KMS-11 (cell line): ENCODE results near the gene AGPAT2.

Experiments used
- H2AFZ ChIP-seq: fragments of 200-600 bp; sonication (generic); 2 replicates; pipeline ENCODE4 v1.6.1; 2016; ENCODE audit warnings: antibody characterized with exemption, mixed run types, low read depth
- H3K27ac ChIP-seq: fragments of 200-600 bp; sonication (generic); 2 replicates; pipeline ENCODE4 v1.6.1; 2016; ENCODE audit warnings: mild to moderate bottlenecking, mixed run types
- H3K27me3 ChIP-seq: fragments of 200-600 bp; sonication (generic); 2 replicates; pipeline ENCODE4 v1.6.1; 2017; ENCODE audit warnings: mild to moderate bottlenecking, low read depth, mixed run types, moderate library complexity; ENCODE audit not compliant: insufficient read depth
- H3K36me3 ChIP-seq: fragments of 200-600 bp; sonication (generic); 2 replicates; pipeline ENCODE4 v1.6.1; 2017; ENCODE audit warnings: mild to moderate bottlenecking, mixed run types; ENCODE audit not compliant: insufficient read depth
- H3K4me1 ChIP-seq: fragments of 200-600 bp; sonication (generic); 2 replicates; pipeline ENCODE4 v1.6.1; 2016; ENCODE audit warnings: mild to moderate bottlenecking, low read depth, mixed run types; ENCODE audit not compliant: poor library complexity, severe bottlenecking
- H3K4me2 ChIP-seq: fragments of 200-600 bp; sonication (generic); 2 replicates; pipeline ENCODE4 v1.7.0; 2016; ENCODE audit warnings: mild to moderate bottlenecking, mixed run types
- H3K4me3 ChIP-seq: fragments of 200-600 bp; sonication (generic); IDR thresholded peaks from 2 replicates; pipeline ENCODE4 v1.6.1; 2017; ENCODE audit warnings: low read depth, low read length, mixed read lengths; ENCODE audit not compliant: insufficient read depth
- H3K79me2 ChIP-seq: fragments of 200-600 bp; sonication (generic); 2 replicates; pipeline ENCODE4 v1.6.1; 2016; ENCODE audit warnings: low read depth, mixed run types; ENCODE audit not compliant: insufficient read depth
- H3K9ac ChIP-seq: fragments of 200-600 bp; sonication (generic); 2 replicates; pipeline ENCODE4 v1.6.1; 2016; ENCODE audit warnings: mild to moderate bottlenecking, mixed run types
- H4K20me1 ChIP-seq: fragments of 200-600 bp; sonication (generic); 2 replicates; pipeline ENCODE4 v1.6.1; 2016; ENCODE audit warnings: mild to moderate bottlenecking, mixed run types; ENCODE audit not compliant: insufficient read depth
- TF ChIP-seq, protein P1 (sequence below): fragments of 200-600 bp; sonication (generic); conservative IDR thresholded peaks from 2 replicates; pipeline ENCODE4 v1.6.1; 2017; ENCODE audit warnings: low read depth, mild to moderate bottlenecking, antibody characterized with exemption, low read length, moderate library complexity, mixed read lengths

Gene AGPAT2

DNA sequence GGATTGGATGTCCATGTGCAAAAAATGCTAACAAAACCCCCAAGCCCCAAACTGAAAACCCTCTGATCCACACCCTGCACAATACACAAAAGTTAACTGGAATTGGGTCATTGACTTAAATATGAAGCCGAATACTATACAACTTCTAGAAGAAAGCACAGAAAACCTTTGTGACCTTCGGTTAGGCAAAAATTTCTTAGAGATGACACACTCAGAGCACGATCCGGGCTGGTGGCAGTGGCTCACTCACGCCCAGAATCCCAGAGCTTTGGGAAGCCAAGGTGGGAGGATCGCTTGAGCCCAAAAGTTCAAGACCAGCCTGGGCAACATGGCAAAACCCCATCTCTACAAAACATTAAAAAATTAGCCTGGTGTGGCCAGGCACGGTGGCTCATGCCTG is 23.3 kb upstream of the AGPAT2 start:
- Histone ChIP-seq H3K4me3 (no peak overlapping the region), H3K4me1 (peaks cover 17% of the 10 kb centered on the region), H2AFZ (no peak overlapping the region), H3K27me3 (no peaks in the 10 kb centered on the region), H4K20me1 (no peaks in the 10 kb centered on the region), H3K27ac (no peak overlapping the region), H3K36me3 (no peaks in the 10 kb centered on the region), H3K79me2 (no peaks in the 10 kb centered on the region), H3K4me2 (no peak overlapping the region), H3K9ac (no peak overlapping the region)
- TF ChIP-seq, protein P1, sequence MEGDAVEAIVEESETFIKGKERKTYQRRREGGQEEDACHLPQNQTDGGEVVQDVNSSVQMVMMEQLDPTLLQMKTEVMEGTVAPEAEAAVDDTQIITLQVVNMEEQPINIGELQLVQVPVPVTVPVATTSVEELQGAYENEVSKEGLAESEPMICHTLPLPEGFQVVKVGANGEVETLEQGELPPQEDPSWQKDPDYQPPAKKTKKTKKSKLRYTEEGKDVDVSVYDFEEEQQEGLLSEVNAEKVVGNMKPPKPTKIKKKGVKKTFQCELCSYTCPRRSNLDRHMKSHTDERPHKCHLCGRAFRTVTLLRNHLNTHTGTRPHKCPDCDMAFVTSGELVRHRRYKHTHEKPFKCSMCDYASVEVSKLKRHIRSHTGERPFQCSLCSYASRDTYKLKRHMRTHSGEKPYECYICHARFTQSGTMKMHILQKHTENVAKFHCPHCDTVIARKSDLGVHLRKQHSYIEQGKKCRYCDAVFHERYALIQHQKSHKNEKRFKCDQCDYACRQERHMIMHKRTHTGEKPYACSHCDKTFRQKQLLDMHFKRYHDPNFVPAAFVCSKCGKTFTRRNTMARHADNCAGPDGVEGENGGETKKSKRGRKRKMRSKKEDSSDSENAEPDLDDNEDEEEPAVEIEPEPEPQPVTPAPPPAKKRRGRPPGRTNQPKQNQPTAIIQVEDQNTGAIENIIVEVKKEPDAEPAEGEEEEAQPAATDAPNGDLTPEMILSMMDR: no peak

DNA sequence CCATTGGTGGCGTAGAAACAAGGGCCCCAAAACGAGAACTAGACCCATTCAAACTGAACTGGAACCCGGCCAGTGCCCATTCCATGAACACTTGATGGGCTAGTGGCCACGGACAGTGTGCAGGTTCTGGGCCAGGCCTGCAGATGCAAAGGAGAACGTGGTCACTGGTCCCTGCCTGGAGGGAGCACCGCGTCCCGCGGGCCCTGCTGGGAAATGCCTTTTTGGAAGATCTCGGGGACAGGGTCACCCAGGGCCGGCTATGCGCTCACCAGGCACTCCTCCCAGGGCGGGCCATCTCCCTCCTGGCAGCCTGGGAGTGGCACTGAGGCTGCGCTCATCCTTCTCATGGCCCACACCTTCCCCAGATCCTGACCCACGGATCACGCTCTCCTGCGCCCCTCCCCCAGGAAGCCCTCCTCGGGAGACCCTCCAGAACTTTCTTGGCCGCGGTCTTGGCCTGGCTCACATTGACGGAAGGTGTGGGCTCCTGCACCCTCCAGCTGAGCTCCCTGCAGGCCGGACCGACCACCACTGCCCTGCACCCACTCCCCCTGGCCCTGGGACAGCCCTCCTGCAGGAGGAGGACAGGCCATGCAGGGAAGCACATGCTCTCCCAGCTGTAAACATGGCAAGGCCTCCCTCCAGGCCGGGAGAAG is 22.3 kb upstream of the AGPAT2 start:
- no peaks in the 10 kb centered on the region for H4K20me1 ChIP-seq
- no peak overlapping the region for H3K9ac ChIP-seq
- TF ChIP-seq, protein P1: no peak
- H2AFZ ChIP-seq: no peak overlapping the region
- H3K27ac ChIP-seq: no peak overlapping the region
- H3K4me1 ChIP-seq: peaks cover 24% of the 10 kb centered on the region
- no peak overlapping the region for H3K4me3 ChIP-seq
- no peaks in the 10 kb centered on the region for H3K36me3 ChIP-seq
- H3K4me2 ChIP-seq: no peak overlapping the region
- no peaks in the 10 kb centered on the region for H3K27me3 ChIP-seq
- H3K79me2 ChIP-seq: 0 out of 2 replicates have a peak, but pooled peaks cover 3% of the 10 kb centered on the region

DNA sequence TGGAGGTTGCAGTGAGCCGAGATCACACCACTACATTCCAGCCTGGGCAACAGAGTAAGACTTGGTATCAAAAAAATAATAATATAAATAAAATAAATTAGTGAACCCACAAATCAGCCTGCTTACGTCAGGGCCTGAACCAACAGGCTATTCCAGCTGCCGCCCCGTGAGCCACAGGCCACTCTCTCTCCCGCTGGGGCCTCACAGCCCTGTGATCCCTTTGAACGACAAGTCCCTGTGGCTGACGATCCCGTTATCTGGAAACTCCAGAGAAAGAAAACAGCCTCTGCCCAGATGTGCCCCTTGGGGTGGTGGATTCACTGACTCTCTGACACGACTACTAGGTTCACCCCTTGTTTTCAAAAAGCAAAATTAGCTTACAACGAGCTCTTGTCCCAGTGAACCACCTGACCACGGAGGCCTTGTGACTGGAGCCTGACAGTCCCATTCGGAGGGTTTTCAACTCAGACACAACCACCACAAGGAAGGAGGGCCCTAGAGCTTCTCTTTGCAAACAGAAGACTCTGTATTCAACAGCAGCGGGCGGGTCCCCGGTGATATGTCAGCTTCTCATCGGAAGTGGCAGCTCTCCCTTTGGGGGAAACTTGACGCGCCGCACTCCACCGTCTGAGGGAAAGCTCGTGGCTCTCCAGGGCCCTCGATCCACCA is 20.7 kb upstream of the AGPAT2 start:
- H2AFZ ChIP-seq: no peak overlapping the region
- no peaks in the 10 kb centered on the region for H4K20me1 ChIP-seq
- H3K36me3 ChIP-seq: no peaks in the 10 kb centered on the region
- H3K27ac ChIP-seq: no peak overlapping the region
- no peak overlapping the region for H3K4me2 ChIP-seq
- H3K4me3 ChIP-seq: no peak overlapping the region
- TF ChIP-seq, protein P1: no peak
- H3K9ac ChIP-seq: no peak overlapping the region
- peaks cover 31% of the 10 kb centered on the region for H3K4me1 ChIP-seq
- H3K27me3 ChIP-seq: no peaks in the 10 kb centered on the region
- 0 out of 2 replicates have a peak, but pooled peaks cover 4% of the 10 kb centered on the region for H3K79me2 ChIP-seq

DNA sequence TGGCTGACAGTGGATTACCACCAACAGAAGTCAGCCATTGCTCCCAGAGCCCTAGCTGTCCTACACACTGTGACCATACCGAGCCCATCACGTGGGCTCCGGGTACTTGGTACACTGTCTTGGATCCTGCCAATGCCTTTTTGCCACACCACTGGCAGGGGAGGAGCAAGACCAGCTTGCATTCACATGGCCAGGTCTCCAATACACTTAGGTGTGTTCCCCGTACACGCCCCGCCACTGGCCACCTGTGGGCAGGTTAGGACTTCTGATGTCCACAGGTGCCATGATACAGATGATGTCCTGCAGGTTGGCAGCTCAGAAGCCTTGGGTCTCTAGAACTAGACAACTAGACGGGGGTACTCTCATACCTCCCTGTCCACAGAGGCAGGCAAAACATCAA is 19.8 kb upstream of the AGPAT2 start:
- H3K4me1 ChIP-seq: peaks cover 40% of the 10 kb centered on the region
- no peak overlapping the region for H3K4me2 ChIP-seq
- H3K36me3 ChIP-seq: no peaks in the 10 kb centered on the region
- no peak overlapping the region for H2AFZ ChIP-seq
- H3K27ac ChIP-seq: no peak overlapping the region
- TF ChIP-seq, protein P1: no peak
- H3K4me3 ChIP-seq: no peak overlapping the region
- no peak overlapping the region for H3K9ac ChIP-seq
- 0 out of 2 replicates have a peak, but pooled peaks cover 4% of the 10 kb centered on the region for H3K79me2 ChIP-seq
- no peaks in the 10 kb centered on the region for H3K27me3 ChIP-seq
- no peaks in the 10 kb centered on the region for H4K20me1 ChIP-seq
